SK-N-SH (cell line): Measurements from ENCODE around the gene LSG1.

Source experiments
- EZH2phosphoT487 ChIP-seq: fragments of 200-600 bp; sonication (generic); IDR thresholded peaks from 2 replicates; pipeline ENCODE4 v1.6.1; 2017; ENCODE audit warnings: low read depth, mixed run types, mild to moderate bottlenecking, antibody characterized with exemption, moderate library complexity, borderline replicate concordance
- GABPA ChIP-seq: IDR thresholded peaks from 2 replicates; pipeline ENCODE4 v1.4.0; 2012; ENCODE audit warnings: low read depth, mild to moderate bottlenecking
- MXI1 ChIP-seq: IDR thresholded peaks from 2 replicates; pipeline ENCODE4 v1.6.1; 2012; ENCODE audit warnings: mild to moderate bottlenecking, low read depth, low read length, improper control_type of control experiment
- POLR2AphosphoS5 ChIP-seq: IDR thresholded peaks from 2 replicates; pipeline ENCODE4 v1.6.1; 2012; ENCODE audit warnings: low read depth, low read length
- RAD21 ChIP-seq: IDR thresholded peaks from 2 replicates; pipeline ENCODE4 v1.6.1; 2012; ENCODE audit warnings: mild to moderate bottlenecking, low read length
- RXRA ChIP-seq: IDR thresholded peaks from 2 replicates; pipeline ENCODE4 v1.4.0; 2012; ENCODE audit warnings: low read depth, mild to moderate bottlenecking, borderline replicate concordance
- SIN3A ChIP-seq: IDR thresholded peaks from 2 replicates; pipeline ENCODE4 v1.6.1; 2012; ENCODE audit warnings: low read depth, mild to moderate bottlenecking, low read length, moderate library complexity, borderline replicate concordance
- SMC3 ChIP-seq: IDR thresholded peaks from 2 replicates; pipeline ENCODE4 v1.6.1; 2012; ENCODE audit warnings: low read depth, low read length, improper control_type of control experiment
- TEAD4 ChIP-seq: IDR thresholded peaks from 2 replicates; pipeline ENCODE4 v1.4.0; 2012; ENCODE audit warnings: mild to moderate bottlenecking, borderline replicate concordance; ENCODE audit not compliant: insufficient read depth
- YY1 ChIP-seq: IDR thresholded peaks from 2 replicates; pipeline ENCODE4 v1.4.0; 2012; ENCODE audit warnings: low read depth, mild to moderate bottlenecking
- TF ChIP-seq, protein P1 (sequence below): fragments of 200-600 bp; sonication (generic); IDR thresholded peaks from 2 replicates; pipeline ENCODE4 v1.6.1; 2017; ENCODE audit warnings: antibody characterized with exemption, mild to moderate bottlenecking, moderate library complexity
- TF ChIP-seq, protein P2 (sequence below): IDR thresholded peaks from 2 replicates; pipeline ENCODE4 v1.6.1; 2012; ENCODE audit warnings: mild to moderate bottlenecking, low read depth, low read length, moderate library complexity
- TF ChIP-seq, protein P3 (sequence below): IDR thresholded peaks from 2 replicates; pipeline ENCODE4 v1.4.0; 2012; ENCODE audit warnings: low read depth, borderline replicate concordance
- TF ChIP-seq, protein P4 (sequence below): fragments of 150-350 bp; IDR thresholded peaks from 2 replicates; pipeline ENCODE4 v1.6.1; 2016; ENCODE audit warnings: mild to moderate bottlenecking, low read depth, low read length

DNA sequence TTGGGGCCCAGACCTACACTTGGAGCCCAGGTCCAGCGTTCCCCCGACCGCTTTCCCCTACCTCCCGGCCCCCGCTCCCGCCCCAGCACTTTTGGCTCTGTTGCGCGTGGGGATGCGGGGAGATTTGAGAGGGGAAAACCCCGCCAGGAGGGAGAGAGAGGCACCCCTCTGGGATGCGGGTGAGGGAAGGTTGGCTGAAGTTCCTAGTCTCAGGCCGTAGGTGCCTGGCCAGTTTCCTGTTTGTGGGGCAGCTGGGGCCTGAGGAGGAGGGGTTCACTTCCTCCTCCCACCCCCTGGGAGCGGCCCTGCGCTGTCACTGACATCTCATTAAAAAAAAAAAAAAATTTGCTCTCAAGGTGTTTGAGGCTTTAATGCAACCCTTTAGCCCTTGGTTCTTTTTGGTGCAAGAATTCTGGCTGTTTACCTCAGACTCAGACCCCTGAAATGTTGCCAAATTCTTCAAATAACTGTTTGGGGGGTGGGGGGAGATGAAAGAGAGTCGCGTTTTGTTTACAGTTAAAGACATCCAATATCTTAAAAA is 16.3 kb upstream of the LSG1 start:
- TF ChIP-seq, protein P1, sequence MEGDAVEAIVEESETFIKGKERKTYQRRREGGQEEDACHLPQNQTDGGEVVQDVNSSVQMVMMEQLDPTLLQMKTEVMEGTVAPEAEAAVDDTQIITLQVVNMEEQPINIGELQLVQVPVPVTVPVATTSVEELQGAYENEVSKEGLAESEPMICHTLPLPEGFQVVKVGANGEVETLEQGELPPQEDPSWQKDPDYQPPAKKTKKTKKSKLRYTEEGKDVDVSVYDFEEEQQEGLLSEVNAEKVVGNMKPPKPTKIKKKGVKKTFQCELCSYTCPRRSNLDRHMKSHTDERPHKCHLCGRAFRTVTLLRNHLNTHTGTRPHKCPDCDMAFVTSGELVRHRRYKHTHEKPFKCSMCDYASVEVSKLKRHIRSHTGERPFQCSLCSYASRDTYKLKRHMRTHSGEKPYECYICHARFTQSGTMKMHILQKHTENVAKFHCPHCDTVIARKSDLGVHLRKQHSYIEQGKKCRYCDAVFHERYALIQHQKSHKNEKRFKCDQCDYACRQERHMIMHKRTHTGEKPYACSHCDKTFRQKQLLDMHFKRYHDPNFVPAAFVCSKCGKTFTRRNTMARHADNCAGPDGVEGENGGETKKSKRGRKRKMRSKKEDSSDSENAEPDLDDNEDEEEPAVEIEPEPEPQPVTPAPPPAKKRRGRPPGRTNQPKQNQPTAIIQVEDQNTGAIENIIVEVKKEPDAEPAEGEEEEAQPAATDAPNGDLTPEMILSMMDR: no peak
- TF ChIP-seq RXRA: no peak
- no peak for TF ChIP-seq EZH2phosphoT487
- no peak for TF ChIP-seq YY1
- TF ChIP-seq, protein P2, sequence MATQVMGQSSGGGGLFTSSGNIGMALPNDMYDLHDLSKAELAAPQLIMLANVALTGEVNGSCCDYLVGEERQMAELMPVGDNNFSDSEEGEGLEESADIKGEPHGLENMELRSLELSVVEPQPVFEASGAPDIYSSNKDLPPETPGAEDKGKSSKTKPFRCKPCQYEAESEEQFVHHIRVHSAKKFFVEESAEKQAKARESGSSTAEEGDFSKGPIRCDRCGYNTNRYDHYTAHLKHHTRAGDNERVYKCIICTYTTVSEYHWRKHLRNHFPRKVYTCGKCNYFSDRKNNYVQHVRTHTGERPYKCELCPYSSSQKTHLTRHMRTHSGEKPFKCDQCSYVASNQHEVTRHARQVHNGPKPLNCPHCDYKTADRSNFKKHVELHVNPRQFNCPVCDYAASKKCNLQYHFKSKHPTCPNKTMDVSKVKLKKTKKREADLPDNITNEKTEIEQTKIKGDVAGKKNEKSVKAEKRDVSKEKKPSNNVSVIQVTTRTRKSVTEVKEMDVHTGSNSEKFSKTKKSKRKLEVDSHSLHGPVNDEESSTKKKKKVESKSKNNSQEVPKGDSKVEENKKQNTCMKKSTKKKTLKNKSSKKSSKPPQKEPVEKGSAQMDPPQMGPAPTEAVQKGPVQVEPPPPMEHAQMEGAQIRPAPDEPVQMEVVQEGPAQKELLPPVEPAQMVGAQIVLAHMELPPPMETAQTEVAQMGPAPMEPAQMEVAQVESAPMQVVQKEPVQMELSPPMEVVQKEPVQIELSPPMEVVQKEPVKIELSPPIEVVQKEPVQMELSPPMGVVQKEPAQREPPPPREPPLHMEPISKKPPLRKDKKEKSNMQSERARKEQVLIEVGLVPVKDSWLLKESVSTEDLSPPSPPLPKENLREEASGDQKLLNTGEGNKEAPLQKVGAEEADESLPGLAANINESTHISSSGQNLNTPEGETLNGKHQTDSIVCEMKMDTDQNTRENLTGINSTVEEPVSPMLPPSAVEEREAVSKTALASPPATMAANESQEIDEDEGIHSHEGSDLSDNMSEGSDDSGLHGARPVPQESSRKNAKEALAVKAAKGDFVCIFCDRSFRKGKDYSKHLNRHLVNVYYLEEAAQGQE: no peak
- TF ChIP-seq, protein P3, sequence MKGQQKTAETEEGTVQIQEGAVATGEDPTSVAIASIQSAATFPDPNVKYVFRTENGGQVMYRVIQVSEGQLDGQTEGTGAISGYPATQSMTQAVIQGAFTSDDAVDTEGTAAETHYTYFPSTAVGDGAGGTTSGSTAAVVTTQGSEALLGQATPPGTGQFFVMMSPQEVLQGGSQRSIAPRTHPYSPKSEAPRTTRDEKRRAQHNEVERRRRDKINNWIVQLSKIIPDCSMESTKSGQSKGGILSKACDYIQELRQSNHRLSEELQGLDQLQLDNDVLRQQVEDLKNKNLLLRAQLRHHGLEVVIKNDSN: no peak
- TF ChIP-seq SMC3: no peak
- TF ChIP-seq POLR2AphosphoS5: no peak
- no peak for TF ChIP-seq TEAD4
- TF ChIP-seq GABPA: no peak
- TF ChIP-seq, protein P4, sequence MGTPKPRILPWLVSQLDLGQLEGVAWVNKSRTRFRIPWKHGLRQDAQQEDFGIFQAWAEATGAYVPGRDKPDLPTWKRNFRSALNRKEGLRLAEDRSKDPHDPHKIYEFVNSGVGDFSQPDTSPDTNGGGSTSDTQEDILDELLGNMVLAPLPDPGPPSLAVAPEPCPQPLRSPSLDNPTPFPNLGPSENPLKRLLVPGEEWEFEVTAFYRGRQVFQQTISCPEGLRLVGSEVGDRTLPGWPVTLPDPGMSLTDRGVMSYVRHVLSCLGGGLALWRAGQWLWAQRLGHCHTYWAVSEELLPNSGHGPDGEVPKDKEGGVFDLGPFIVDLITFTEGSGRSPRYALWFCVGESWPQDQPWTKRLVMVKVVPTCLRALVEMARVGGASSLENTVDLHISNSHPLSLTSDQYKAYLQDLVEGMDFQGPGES: no peak
- TF ChIP-seq RAD21: no peak
- no peak for TF ChIP-seq MXI1
- TF ChIP-seq SIN3A: no peak
